T-helper 9 cell (primary cell): Measurements from ENCODE around the gene FOXF2.

Experiments used
- DNase-seq: peaks from one replicate; pipeline ENCODE4 v3.0.0-alpha.2; 2020

FOXF2 gene

DNA sequence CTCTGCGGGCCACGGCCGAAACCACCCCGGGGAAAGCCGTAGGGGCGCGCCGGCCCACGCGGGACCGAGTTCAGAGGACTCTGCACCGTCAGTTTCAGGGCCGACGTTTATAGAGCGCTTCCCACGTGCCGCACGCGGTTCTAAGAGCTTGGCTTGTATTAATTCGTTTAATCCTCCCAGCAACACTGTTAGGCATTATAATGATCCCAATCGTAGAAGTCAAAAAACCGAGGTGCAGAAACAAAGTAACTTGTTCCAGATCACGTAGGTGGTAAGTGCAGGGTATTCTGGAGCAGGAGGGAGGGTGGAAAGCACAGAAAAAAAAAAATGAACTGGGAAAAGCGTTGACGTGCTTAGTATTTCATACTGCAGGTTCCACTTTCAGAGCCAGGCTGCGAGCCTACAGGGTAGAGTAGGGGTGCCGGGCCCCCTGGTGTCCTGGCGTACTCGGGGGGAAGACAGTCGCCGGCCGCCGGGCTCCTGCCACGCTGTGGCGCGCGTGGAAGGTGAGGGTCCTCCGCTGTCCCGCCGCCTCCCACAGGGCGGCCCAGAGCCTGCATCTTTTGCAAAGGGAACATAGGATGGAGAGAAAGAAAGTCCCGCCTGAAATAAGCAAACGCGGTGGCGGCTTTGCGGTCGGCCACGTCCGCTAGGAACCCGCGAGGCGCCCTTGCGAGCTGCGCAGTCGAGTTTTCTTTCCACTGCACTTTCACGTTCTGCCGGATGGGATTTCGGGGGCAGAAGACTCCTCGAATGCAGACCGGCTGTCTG is 10.2 kb upstream of the FOXF2 start:
- no peak for DNase-seq

DNA sequence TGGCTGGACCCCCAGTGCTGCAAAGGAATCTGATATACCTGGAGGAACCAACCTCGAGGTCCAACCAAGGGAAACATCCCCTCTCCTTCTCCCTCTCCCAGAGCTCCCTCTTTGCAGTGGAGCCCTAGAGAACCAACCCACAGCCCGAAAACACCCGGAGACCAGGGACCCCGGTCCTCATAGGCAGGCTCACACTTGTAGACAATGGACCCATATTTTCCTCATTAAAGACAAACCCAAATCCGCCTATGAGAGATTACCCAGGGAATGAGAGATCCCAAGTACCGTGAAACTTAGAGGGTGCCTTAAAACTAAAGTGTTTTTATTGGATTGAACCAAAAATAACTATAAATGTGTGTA is 9.6 kb upstream of the FOXF2 start:
- no peak for DNase-seq

DNA sequence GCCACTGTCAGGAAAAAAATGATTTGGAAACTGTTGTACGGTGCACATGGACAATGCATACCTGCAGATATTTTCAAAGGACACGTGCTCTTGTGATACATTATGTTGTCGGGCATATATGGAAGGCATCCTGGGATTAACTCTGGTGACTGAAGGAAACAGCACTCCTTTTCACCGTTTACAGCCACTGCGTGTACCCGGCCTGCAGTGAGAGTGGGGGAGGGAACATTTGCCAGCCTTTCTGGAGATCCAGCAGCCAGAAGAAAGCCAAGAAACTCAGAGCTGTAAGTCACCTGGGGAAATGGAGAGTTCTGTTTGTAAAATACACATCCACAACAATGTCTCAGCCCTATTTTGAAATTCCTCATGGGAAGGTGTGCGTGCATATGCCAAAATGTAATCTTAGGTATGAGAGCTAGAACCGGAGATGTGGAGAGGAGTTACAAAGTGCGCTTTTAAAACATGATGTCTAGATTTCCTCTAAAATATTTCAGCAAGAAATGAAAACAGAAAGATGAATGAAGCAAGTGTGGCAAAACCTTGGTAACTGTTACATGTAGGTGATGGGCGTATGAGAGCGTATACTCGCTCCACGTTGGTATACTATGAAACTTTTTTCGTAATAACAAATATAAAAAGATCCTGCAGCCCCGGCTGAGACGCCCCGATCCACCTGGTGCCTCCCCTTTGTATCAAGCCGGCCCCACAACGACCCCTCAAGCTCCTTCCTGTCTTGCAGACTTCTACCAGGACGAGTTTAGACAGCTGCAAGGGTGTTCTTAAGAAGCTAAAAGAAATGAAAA is 8.6 kb upstream of the FOXF2 start:
- no peak for DNase-seq

DNA sequence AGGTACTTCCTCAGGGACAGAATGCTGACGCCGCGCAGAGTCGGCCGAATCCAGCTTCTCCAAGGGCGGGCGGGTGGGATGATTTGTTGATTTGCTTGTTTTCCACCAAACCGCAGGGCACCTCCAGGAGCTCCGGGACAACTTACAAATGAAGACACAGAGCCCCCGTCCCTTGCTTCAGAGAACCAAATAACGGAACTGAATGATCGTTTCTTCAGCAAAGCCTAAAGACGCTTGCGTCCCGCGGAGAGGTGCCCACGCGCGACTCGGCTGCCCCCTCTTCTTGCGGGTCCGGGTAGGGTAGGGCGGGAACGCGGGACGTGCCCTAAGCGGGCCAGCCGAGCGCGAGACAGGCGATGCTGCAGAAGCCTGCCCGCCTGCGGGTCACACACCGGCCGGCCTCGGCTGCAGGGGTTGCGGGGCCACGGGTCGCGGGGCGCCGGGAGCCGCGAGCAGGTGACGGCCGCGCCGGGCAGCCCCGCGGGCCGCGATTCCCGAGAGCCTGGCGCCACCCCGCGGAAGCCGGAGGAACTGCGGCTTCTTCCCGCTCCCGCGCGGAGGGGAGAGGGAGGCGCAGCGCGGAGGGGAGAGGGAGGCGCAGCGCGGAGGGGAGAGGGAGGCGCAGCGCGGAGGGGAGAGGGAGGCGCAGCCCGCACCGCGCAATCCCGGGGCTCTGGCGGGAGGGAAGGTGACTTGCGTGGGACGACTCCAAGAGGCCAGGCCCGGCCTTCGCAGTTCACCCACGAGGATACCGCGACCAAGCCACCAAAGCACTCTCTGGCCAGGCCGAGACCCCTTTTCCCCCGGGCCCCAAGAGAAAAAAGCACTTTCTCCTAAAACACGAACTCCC is 7.7 kb upstream of the FOXF2 start:
- DNase-seq, result peak; percentile 44

DNA sequence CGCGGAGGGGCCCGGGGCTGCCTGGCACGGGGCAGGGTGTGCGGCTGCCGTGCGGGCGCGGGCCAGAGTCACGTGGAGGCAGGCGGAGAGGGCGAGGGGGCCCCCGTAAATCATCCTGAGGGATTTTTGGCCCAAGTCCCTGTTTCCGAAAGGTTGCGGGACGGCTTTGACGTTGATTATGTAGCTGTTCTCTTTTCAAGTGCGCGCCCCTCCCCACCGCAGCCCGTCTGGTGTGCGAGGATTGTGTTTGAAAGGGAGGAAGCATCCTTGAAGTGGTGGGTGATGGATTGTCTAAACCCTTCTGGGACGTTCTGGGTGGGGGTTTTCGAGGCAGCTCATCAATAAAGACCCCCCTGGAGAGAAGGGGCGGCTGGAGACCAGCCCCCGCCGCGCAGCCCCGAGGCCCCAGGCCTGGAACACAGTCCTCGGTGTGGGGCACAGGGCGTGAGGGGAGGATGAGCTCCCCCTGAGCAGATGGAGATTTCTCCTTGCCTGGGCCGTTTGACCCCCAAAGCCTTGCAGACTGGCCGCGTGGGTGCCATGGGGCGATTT is 7.0 kb upstream of the FOXF2 start:
- DNase-seq, result no peak

DNA sequence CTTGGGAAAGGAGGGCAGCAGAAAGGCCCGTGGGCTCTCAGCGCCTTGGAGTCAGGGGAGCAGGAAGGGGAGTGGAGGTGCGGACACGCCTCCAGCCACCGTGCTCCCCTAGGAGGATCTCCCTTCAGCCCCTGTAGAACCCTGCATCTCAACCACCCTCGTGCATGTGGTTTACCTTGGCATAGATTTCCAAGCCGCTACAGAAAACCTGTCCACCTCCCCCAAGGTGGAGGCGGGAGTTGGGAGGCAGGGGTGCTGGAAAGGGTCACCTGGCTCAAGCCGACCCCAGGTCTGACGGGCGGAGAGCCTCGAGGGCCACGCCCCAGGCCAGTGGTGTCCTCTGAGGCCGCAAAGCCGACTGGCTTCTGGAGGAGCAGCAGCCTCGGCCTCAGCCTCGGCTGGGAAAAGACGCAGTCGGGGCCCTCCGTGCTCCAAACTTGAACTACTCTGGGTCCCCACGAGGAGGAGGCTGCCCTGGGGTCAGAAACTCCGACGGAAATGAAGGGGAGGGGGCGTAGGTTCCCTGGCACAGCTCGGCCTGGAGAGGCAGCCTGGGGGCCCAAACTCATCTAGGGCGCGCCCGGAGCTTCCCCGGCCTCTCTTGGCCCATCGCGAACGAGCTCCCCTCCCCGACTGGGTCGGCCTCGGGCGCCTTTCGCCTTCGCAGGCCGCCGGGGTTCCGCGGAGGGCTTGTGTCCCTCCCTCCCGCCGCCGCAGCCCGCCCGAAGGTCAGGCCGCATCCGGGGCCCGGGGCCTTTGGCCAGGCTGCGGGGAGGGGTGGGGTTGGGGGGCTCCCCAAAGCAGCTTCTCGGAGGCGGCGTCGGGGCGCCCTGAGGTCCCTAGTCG is 6.3 kb upstream of the FOXF2 start:
- no peak for DNase-seq

DNA sequence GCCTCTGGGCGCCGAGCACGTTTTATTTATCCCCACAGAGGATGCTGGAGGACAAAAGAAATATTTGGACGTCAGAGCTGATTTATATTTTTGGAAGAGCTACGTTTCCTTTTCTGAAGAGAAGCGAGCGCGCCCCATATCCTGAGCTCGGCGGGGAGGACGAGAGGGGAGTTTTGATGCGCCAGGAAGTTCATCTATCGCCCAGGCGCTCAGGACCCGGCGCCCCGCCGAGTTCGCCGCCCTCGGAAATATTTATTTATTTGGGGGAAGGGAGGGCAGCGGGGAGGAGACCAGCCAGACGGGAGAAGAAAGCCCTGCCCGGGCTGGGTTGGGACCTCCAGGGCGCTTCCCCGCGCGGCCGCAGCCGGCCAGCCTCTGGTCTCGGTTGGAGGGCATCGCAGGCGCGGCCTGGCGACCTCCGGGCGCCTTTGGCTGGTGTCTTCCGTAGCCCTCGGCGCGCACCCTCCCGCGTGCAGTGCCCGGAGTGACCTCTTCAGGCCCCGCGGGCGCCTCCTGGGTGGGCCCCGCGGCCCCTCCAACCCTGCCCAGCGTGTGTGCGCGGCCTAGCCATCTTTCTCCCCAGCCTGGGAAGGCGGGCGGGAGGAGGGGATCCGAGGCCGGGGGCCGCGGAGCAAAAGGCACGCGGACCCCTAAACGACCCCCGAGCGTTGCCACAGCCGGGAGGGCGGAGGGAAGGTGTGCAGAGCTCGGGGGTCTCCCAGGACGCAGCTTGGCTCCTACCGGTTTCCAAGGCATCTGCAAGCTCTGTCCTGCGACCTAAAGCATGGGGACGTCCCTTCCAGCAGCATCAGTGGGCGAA is 5.4 kb upstream of the FOXF2 start:
- DNase-seq, result no peak

DNA sequence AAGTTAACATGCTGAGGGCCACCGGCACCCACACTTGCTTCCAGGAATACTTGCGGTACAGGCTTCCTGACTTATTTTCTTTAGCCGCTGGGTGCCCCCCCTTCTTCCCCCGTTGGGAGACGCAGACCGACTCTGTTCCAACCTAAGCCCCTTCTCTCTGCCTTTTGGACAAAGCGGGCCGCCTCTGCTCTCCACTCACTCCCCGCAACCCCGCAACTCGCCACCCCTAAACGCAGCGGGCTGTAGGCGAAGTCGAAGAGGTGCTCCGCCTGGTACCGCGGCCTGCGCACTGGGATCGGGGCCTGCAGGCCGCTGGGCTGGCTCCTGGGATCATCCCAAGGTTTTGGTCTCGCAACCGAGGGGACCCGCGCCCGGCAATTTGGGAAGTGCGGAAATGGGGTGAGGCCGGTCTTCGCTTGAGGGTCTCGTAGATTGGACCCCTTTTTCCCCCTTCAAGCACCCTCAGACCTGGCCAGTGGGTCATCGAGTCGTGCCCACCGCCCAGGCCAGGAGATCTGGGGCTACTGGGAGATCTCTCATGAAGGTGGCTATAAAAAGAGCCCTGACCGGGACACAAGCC is 4.7 kb upstream of the FOXF2 start:
- DNase-seq, result no peak

DNA sequence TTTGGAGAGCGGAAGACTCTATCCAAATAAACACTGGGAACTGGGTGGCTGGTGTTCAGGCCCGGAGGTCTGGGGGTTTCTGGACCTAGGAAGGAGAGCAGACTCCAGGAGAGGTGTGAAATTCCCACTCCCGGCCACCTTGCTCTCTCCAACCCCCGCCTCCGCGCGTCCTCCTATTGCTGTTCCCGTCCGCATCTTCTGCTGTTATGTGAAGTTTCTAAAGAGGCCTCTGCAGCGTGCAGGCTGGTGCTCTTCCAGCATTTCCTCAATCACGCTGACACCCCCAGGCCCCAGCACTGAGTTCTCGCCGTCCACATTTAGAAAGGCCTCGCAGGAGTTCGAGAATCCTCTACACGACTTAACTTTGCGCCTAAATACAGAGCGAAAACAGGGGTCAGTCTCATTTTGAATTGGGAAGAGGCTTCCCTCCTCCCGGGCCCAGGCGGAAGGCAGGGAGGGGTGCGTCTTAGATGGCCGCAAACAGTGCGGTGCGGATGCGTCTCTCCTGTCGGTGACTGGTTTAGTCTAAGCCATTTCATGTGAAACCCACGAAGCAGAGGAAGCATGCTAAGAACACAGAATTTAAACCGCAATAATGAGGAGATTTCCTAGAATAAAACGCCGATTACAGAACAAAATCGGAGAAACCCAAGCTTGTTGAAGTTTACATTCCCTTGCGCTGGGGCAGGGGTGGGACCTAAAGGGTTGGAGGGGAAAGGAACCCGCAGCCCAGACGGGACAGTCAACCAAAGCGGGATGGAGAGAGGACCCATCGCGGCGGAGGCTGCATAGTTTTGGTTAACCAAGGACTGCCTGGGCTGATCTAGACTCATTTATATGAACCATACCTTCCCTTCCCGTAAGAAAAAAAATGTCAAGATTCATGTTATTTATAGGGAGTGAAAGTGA is 4.0 kb upstream of the FOXF2 start:
- DNase-seq, result no peak

DNA sequence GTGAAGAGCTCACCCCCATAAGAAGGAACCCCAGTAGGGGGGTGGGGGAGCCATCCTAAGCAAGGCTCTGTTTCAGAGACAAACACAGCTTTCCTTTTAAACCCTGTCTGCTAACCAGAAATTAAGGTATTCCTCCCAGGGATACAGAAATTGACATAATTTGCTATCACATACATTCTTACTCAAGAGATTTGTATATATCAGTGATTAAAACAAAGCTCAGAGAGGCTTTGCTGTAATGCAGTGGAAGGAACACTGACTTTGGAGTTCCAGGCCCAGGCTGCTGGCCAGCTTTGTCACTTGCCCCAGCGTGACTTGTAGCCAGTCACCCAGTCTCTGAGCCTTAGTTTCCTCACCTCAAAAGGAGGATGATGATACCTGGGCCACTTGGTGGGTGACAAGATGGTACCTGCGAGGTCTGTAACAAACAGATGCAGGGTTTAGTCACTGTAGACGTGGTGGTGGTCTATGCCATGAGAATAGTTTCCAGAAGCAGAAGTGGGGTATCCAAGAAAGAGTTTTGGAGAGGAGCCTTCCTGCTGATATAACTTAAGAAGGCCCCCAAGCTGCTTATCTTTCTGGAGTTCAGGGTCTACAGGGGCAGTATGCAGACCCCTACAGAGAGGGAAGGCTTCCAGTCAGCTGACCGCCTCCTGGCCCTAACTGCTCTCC is 3.2 kb upstream of the FOXF2 start:
- DNase-seq, result no peak

DNA sequence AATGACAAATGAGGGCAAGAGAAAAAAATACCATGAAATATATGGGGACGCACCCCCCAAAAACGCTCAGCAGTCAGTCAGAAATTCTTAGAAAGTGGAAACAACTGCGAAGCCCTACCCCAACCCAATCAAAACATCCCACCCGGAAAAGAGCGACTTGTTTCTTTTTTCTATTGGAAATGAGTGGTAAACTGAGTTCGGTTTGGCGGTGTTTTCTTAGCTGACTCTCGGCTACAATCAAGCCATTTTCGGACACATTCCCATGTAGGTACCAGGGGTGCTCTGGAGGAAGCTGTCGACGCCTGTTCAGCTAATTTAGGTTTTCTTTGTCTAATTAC is 1.9 kb upstream of the FOXF2 start:
- no peak for DNase-seq

DNA sequence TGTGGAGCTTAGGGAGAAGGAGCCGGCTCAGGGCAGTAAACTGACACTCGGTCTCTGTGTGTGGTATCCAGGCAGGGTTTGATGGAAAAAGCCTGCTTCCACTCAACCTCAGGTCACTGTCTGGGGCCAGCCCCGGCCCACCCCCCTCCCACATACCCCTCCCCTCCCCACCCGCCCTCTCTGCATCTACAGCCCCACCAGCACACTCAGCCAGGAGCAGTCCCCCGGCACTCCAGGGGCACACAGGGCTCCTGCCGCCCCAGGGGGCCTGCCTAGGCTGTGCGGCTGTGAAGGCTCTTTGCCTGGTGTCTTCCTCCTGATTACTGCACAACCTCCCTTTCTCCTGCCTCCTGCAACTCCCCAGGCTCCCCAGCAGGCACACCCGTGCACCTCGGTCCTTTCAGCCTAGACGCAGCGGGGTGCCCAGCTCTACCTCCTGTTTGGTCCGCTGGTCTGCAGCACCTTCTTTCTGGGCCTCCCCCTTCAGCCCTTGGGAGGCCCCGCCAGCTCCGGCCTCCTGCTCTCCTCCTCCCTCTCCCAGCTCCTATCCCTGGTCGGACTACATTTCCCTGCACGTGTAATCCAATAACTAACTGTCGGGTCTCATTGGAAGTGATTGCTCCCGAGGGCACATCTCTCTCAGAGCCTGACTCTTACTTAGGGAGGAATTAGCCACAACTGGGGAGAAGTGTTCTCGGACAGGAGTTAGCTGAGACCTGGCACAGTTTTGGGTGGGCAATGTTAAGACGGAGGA is 1.3 kb upstream of the FOXF2 start:
- DNase-seq, result no peak

DNA sequence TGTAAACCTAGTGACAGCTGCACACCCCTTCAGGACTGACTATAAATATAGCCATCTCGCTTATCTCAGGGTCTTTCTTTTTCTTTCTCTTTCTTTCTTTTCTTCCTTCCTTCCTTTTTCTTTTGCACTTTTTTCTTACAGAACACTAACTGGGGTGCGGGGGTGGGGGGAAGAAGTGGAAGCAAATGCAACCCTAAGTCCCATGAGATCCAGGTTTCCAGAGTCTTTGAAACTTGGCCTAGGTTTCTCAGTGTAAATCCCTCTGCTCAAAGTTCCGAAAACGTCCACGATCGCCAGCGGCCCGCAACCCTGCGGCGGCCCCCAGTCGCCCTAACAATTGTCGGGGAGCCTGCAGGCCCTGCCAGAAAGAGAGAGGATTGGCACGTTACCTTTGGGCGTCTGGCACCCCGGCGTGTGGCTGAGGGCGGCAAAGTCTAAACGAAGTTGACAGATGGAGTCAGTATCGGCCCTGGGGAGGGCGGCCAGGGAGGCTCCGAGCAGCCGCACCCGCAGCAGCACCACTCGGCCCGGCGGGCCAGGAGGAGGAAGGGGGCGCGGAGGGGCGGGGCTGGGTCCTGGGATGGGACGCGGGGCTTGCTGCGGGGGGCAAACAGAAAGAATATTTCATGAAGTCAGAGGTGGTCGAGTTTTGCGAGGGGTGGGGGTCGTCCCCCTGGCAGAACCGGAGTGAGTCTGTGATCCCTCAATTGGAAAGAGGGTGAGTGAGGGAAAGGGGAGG is 577 bp upstream of the FOXF2 start:
- no peak for DNase-seq

DNA sequence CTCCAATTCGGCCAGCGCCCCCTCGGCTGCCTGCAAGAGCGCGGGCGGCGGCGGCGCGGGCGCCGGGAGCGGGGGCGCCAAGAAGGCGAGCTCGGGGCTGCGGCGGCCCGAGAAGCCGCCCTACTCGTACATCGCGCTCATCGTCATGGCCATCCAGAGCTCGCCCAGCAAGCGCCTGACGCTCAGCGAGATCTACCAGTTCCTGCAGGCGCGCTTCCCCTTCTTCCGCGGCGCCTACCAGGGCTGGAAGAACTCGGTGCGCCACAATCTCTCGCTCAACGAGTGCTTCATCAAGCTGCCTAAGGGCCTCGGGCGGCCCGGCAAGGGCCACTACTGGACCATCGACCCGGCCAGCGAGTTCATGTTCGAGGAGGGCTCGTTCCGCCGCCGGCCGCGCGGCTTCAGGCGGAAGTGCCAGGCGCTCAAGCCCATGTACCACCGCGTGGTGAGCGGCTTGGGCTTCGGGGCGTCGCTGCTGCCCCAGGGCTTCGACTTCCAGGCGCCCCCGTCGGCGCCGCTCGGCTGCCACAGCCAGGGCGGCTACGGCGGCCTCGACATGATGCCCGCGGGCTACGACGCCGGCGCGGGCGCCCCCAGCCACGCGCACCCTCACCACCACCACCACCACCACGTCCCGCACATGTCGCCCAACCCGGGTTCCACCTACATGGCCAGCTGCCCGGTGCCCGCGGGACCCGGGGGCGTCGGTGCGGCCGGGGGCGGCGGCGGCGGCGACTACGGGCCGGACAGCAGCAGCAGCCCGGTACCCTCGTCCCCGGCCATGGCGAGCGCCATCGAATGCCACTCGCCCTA is 963 bp downstream of the FOXF2 start:
- DNase-seq, result no peak

DNA sequence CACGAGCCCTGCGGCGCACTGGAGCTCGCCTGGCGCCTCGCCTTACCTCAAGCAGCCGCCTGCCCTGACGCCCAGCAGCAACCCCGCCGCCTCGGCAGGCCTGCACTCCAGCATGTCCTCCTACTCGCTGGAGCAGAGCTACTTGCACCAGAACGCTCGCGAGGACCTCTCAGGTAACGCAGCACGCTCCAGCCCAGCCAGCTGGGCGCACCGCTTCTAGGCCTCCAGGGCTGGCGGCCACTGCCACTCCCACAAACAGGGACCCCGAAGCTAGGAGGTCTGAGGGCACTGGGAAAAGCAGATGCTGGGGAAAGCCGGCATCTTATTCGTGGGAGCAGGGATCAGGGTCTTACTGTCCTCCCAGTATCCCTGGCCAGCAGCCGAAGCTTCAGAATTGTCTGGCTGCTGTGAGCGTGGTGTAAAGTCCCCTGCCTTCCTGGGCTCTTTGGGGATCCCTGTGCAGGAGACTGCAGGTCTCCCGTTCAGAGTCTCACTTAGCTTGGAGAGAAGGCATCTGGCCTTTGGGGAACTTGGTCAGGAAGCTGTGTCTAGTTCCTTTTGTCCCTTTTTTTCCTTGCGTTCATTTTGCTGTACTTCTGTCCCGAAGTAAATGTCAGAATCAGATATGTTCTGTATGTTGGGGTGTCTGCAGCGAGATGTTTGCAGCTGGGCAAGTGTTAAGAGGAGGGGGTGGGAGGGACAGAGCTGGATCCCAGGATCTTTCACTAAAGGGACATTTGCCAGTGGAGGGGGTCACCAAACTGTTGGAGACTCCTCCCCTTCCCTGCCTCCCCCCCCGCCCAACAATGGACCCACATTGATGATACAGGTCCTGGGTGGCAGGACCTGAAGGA is 1.8 kb downstream of the FOXF2 start:
- no peak for DNase-seq

DNA sequence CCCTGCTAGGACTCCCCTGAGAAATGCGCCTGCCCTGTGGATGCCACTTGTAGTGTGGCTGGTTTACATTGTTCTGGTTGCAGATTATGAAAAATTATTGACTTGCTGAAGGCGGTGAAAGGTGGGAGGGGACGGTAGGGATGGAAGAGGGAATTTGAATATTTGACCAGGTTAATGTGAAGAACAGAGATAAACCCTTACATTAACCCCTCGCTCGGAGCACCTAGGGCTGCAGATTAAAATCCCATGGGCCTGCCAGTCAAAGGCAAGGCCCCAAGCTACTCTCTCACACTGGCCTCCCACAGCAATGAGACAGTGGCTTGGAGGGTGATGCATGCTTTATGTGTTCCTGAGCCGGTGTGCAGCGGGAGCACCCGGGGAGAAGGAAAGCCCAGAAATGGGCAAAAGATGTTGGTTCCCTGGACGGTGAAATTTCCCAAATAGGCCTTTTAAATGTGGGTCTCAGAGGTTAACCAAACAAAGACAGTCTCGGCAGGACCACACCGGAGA is 2.5 kb downstream of the FOXF2 start:
- no peak for DNase-seq
